B cell (primary cell): Measurements from ENCODE around the gene TMEM132D.

Experiments used
- EZH2 ChIP-seq: IDR thresholded peaks from 2 replicates; pipeline ENCODE4 v1.6.1; 2012; ENCODE audit warnings: borderline replicate concordance, low read depth, mild to moderate bottlenecking, moderate library complexity, low read length; ENCODE audit not compliant: insufficient read depth, poor library complexity, severe bottlenecking
- TF ChIP-seq, protein P1 (sequence below): fragments of 200-600 bp; IDR thresholded peaks from one replicate; pipeline ENCODE4 v1.8.0; 2022; ENCODE audit warnings: antibody characterized with exemption, mild to moderate bottlenecking

DNA sequence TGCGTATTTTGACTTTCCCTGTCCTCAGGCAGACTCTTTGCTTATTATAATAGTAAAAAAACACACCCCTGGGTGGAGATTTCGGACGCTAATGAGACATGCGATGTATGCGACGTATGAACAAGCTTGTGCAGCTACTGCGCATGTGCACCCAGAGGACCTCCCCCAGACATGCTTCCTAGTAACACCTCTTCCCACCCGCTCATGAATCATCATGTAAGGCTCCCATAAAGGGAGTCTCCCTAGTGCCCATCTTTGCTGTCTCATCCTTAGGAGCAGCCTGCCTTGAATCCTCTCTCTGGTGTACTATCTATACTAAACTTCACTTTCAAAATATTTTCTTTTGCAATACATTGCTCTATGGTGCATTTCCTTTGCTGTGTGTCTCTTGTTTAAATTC, 210.1 kb downstream of the TMEM132D start:
- TF ChIP-seq, protein P1, sequence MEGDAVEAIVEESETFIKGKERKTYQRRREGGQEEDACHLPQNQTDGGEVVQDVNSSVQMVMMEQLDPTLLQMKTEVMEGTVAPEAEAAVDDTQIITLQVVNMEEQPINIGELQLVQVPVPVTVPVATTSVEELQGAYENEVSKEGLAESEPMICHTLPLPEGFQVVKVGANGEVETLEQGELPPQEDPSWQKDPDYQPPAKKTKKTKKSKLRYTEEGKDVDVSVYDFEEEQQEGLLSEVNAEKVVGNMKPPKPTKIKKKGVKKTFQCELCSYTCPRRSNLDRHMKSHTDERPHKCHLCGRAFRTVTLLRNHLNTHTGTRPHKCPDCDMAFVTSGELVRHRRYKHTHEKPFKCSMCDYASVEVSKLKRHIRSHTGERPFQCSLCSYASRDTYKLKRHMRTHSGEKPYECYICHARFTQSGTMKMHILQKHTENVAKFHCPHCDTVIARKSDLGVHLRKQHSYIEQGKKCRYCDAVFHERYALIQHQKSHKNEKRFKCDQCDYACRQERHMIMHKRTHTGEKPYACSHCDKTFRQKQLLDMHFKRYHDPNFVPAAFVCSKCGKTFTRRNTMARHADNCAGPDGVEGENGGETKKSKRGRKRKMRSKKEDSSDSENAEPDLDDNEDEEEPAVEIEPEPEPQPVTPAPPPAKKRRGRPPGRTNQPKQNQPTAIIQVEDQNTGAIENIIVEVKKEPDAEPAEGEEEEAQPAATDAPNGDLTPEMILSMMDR: no peak
- TF ChIP-seq EZH2: no peak
